ENCODE results near the gene CLSTN1. TPM values are rescaled to one million over a fixed set of nuclear protein-coding genes. Genes with fewer than 3 reads are reported as not detected.

CLSTN1 gene
- total RNA-seq, result 179 and 187 TPM in 2 replicates
- long read RNA-seq, partial matches to known transcripts, result 11 of 13 reads
- long read RNA-seq, other reads (novel, unspliced or antisense), result 2 of 13 reads

- H3K27me3 Mint-ChIP-seq (ENCODE audit: unreplicated experiment), result no peaks in the 10 kb centered on the region
- peak within 1 kb of the TSS; percentile 93 for H3K4me3 Mint-ChIP-seq (ENCODE audit: unreplicated experiment)
- H3K4me1 Mint-ChIP-seq (ENCODE audit: unreplicated experiment), result peaks cover 47% of the 10 kb centered on the region
- peak; percentile 96 for DNase-seq (ENCODE audit: extremely low spot score, unreplicated experiment)
- H3K9me3 Mint-ChIP-seq (ENCODE audit: unreplicated experiment), result no peaks in the 10 kb centered on the region
- TF ChIP-seq, protein P1, sequence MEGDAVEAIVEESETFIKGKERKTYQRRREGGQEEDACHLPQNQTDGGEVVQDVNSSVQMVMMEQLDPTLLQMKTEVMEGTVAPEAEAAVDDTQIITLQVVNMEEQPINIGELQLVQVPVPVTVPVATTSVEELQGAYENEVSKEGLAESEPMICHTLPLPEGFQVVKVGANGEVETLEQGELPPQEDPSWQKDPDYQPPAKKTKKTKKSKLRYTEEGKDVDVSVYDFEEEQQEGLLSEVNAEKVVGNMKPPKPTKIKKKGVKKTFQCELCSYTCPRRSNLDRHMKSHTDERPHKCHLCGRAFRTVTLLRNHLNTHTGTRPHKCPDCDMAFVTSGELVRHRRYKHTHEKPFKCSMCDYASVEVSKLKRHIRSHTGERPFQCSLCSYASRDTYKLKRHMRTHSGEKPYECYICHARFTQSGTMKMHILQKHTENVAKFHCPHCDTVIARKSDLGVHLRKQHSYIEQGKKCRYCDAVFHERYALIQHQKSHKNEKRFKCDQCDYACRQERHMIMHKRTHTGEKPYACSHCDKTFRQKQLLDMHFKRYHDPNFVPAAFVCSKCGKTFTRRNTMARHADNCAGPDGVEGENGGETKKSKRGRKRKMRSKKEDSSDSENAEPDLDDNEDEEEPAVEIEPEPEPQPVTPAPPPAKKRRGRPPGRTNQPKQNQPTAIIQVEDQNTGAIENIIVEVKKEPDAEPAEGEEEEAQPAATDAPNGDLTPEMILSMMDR (IDR thresholded peaks at IDR 0.05), result no peak
- peak within 1 kb of the TSS; percentile 84 for H3K27ac Mint-ChIP-seq (ENCODE audit: unreplicated experiment)
- no peaks in the 10 kb centered on the region for H3K36me3 Mint-ChIP-seq (ENCODE audit: unreplicated experiment)
Observed at GRCh38 chr1:9823943-9824701, at the start of gene CLSTN1. Gene CLSTN1, minus strand, starts transcription at chr1:9823965. Its CDS starts 232 bp downstream, at chr1:9823733.

GRCh38 chr1:9873385-9873784 lies 49.6 kb upstream of the CLSTN1 start:
- TF ChIP-seq, protein P1 (IDR thresholded peaks at IDR 0.05), result no peak
- no peak overlapping the region for H3K4me3 Mint-ChIP-seq (ENCODE audit: unreplicated experiment)
- no peak overlapping the region for H3K27ac Mint-ChIP-seq (ENCODE audit: unreplicated experiment)
- peaks cover 4% of the 10 kb centered on the region for H3K4me1 Mint-ChIP-seq (ENCODE audit: unreplicated experiment)
- no peaks in the 10 kb centered on the region for H3K9me3 Mint-ChIP-seq (ENCODE audit: unreplicated experiment)
- H3K27me3 Mint-ChIP-seq (ENCODE audit: unreplicated experiment), result no peaks in the 10 kb centered on the region
- H3K36me3 Mint-ChIP-seq (ENCODE audit: unreplicated experiment), result no peaks in the 10 kb centered on the region
- DNase-seq (ENCODE audit: extremely low spot score, unreplicated experiment), result no peak

DNA sequence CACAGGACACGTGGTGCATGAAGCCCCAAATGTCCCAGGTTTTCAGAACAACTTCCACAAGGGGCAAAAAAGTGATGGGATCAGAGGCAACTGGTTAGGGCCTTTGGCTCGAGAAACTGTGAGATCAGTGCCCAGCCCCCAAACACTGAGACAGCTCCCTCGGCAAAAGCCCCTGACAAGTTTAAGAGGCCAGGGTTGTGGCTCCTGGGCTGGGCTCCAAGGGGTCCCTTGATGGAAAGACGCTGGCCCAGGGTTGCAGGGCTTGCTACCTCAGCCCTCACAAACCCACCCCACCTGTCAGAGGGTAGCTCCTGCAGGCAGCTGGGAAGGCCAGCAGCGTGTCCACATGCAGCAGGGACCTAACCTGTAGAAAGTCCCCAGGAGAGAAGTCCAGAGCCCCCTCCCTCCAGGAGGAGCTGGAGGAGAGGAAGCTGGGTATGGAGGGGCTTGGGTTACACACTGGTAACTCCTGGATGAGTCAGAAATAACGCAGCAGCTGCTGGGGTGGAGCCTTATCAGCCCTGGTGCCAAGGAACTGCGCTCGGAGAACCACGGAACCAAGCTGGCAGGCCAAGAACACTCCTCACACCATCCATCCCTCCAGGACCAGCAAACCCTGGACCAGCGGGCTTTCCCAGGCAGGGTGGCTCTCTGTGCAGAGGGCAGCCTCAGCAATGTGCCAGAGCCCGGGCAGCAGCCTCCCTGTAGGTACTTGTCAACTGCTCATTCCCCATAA lies 48.8 kb upstream of the CLSTN1 start:
- H3K27me3 Mint-ChIP-seq (ENCODE audit: unreplicated experiment), result no peaks in the 10 kb centered on the region
- TF ChIP-seq, protein P1 (IDR thresholded peaks at IDR 0.05), result no peak
- no peak overlapping the region for H3K27ac Mint-ChIP-seq (ENCODE audit: unreplicated experiment)
- no peak for DNase-seq (ENCODE audit: extremely low spot score, unreplicated experiment)
- H3K4me1 Mint-ChIP-seq (ENCODE audit: unreplicated experiment), result peaks cover 4% of the 10 kb centered on the region
- no peak overlapping the region for H3K4me3 Mint-ChIP-seq (ENCODE audit: unreplicated experiment)
- no peaks in the 10 kb centered on the region for H3K36me3 Mint-ChIP-seq (ENCODE audit: unreplicated experiment)
- no peaks in the 10 kb centered on the region for H3K9me3 Mint-ChIP-seq (ENCODE audit: unreplicated experiment)

- no peak for DNase-seq (ENCODE audit: extremely low spot score, unreplicated experiment)
- Mint-ChIP-seq H3K36me3 (ENCODE audit: unreplicated experiment) (peaks cover under 1% of the 10 kb centered on the region), H3K27me3 (ENCODE audit: unreplicated experiment) (no peaks in the 10 kb centered on the region), H3K4me1 (ENCODE audit: unreplicated experiment) (peaks cover 4% of the 10 kb centered on the region), H3K4me3 (ENCODE audit: unreplicated experiment) (no peak overlapping the region), H3K9me3 (ENCODE audit: unreplicated experiment) (no peaks in the 10 kb centered on the region), H3K27ac (ENCODE audit: unreplicated experiment) (no peak overlapping the region)
- TF ChIP-seq, protein P1 (IDR thresholded peaks at IDR 0.05), result no peak
Observed at GRCh38 chr1:9871707-9872425, 48.1 kb upstream of the CLSTN1 start.

Data from osteocyte (in vitro differentiated cells).